Lower leg skin (tissue), 4 donors: ENCODE measurements around the gene RNU7-1. TPM values are rescaled to one million over a fixed set of nuclear protein-coding genes. Genes with fewer than 3 reads are reported as not detected.

Source experiments
- DNase-seq, 2 donors: peaks; one replicate each; pipeline ENCODE4 v3.0.0-alpha.2; 2019; ENCODE audit warnings: low spot score in 2 of 2
- H3K4me3 ChIP-seq: fragments of 200-600 bp; sonication (generic); 2 replicates; pipeline ENCODE4 v1.5.1; 2017; ENCODE audit warnings: mild to moderate bottlenecking, low read depth; ENCODE audit not compliant: poor library complexity, severe bottlenecking
- POLR2A ChIP-seq, 2 donors: fragments of 450-650 bp; IDR thresholded peaks; one replicate each; pipeline ENCODE4 v1.6.1; 2016 to 2017; ENCODE audit warnings: antibody characterized with exemption in 2 of 2, mild to moderate bottlenecking in 1 of 2, moderate library complexity in 1 of 2
- WGBS, 2 donors: methylation state at CpG; one replicate each; pipeline ENCODE4 v1.1.5; 2018; 5-methylcytosine and 5-hydroxymethylcytosine counted together
- intact Hi-C: fragments of 100-400 bp; cut with DNase I; formaldehyde crosslinking; loops from one replicate; pipeline ENCODE4 v1.15.0; 2023; ENCODE audit warnings: low total_unique reads
- total RNA-seq, 4 donors: library from RNA; depleted of rRNA; stranded (reverse); fragments of >200 nt; gene quantifications; one replicate each; pipeline ENCODE4 v1.1.0, GENCODE V29; 2016
- TF ChIP-seq, protein P1 (sequence below), 3 donors: fragments of 450-650 bp; IDR thresholded peaks; one replicate each; pipeline ENCODE4 v1.5.1; 2016; ENCODE audit warnings: antibody characterized with exemption in 3 of 3, mild to moderate bottlenecking in 3 of 3, moderate library complexity in 2 of 3

Gene RNU7-1
- total RNA-seq, 4 donors from 2014 or later: not detected

DNA sequence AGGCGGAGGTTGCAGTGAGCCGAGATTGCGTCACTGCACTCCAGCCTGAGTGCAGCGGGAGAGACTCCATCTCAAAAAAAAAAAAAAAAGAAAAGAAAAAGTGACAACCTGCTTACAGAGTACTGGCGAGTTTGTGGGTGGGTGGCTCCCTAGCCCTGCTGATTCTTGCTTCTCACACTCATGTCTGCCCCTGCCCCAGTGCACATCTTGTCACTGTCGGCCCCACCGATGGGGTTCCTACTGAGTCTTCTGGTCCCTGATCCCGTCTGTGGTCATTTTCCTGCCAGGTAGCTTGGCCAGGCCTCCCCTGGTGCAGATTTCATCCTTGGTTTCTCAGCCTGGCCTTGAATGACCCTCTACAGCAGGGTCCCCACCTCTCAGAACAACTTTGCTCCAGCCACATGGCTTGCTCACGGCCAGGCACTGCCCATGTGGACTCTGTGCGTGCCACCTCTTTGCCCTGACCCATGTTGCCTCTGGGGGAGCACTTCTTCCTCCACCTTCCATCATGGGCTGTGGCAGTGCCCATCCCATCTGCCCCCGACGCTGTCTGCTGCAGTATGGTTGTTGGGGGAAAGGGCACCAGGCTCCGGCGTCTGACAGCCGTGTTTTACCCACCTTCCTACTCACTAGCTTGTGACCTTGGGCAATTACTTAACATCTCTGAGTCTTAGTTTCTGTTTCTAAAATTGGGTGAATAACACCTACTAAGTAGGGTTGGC, 5.4 kb downstream of the RNU7-1 start:
- intact Hi-C loops: no loop called here

DNA sequence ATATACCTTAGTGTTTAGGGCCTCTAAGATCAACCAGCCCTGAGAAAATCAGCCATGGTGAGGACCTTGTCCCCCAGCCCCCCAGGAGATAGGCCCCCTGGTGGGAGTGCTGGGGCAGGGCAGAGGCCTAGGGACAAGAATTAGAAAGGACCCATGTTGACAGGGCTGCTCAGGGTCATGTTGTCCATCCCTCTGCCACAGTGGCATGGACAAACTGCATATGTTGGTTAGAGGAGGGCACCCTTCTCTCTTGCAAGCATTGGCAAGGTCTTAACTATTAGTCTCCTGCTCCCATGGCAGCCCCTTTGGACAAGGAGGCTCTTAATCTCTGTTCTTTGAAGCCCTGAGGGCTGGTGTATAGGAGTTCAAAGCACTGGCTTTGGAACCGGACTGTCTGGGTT, 6.8 kb downstream of the RNU7-1 start:
- intact Hi-C loops: loop anchor here (10.0 kb wide), 1 partner anchor 144 kb away; the partner anchor contains the start of gene C1R
- DNase-seq: no peak
- 33 to 78% methylated on average over 1 of the region's 1 CpG for WGBS, 2 donors
- TF ChIP-seq POLR2A (IDR thresholded peaks at IDR 0.05): no peak
- TF ChIP-seq, protein P1, sequence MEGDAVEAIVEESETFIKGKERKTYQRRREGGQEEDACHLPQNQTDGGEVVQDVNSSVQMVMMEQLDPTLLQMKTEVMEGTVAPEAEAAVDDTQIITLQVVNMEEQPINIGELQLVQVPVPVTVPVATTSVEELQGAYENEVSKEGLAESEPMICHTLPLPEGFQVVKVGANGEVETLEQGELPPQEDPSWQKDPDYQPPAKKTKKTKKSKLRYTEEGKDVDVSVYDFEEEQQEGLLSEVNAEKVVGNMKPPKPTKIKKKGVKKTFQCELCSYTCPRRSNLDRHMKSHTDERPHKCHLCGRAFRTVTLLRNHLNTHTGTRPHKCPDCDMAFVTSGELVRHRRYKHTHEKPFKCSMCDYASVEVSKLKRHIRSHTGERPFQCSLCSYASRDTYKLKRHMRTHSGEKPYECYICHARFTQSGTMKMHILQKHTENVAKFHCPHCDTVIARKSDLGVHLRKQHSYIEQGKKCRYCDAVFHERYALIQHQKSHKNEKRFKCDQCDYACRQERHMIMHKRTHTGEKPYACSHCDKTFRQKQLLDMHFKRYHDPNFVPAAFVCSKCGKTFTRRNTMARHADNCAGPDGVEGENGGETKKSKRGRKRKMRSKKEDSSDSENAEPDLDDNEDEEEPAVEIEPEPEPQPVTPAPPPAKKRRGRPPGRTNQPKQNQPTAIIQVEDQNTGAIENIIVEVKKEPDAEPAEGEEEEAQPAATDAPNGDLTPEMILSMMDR (IDR thresholded peaks at IDR 0.05): no peak
- no peak overlapping the region for H3K4me3 ChIP-seq

More for the DNA sequence above, 5.4 kb downstream of the RNU7-1 start:
- TF ChIP-seq, protein P1 (IDR thresholded peaks at IDR 0.05): no peak
- TF ChIP-seq POLR2A (IDR thresholded peaks at IDR 0.05): no peak
- no peak for DNase-seq
- no peak overlapping the region for H3K4me3 ChIP-seq
- WGBS, 2 donors: 79 to 80% methylated on average over 15 of the region's 15 CpGs

DNA sequence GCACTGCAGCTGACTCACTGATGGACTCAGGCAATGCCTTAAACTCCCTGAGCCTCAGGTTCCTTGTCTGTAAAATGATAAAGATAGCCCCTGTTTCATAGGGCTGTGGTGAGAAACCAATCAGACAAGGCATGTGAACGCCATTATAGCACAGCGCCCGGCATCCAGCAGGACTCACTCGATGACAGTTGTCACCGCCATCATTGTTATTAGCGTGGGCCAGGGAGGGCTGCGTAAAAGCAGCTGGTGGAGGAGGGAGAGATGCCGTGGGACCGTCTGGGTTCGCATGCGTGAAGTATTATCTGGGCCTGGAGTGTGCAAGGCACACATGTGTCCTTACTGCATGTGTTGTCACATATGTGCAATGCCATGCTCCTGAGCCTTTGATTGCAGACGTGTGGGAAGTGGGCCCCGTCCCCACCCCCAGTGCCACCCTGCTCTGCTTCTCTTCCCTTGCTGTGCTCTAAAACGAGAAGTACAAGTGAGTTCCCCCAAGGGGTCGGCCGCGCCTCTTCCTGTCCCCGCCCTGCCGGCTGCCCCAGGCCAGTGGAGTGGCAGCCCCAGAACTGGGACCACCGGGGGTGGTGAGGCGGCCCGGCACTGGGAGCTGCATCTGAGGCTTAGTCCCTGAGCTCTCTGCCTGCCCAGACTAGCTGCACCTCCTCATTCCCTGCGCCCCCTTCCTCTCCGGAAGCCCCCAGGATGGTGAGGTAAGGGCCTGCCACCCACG, 7.4 kb downstream of the RNU7-1 start, which contains the start of gene PTPN6:
PTPN6 (plus strand) TSS at position 546 of the 730 bp plus-strand sequence; CDS start at position 703, 157 bp downstream.
- DNase-seq: peak in 1 of 2 donors; percentile 89
- 53 to 56% methylated on average over 22 to 24 of the region's 25 CpGs for WGBS, 2 donors
- H3K4me3 ChIP-seq: peak within 1 kb of the TSS; percentile 12
- intact Hi-C loops: loop anchor here (10.0 kb wide), 1 partner anchor 144 kb away; the partner anchor contains the start of gene C1R
- TF ChIP-seq POLR2A (IDR thresholded peaks at IDR 0.05): no peak
- TF ChIP-seq, protein P1 (IDR thresholded peaks at IDR 0.05): no peak

DNA sequence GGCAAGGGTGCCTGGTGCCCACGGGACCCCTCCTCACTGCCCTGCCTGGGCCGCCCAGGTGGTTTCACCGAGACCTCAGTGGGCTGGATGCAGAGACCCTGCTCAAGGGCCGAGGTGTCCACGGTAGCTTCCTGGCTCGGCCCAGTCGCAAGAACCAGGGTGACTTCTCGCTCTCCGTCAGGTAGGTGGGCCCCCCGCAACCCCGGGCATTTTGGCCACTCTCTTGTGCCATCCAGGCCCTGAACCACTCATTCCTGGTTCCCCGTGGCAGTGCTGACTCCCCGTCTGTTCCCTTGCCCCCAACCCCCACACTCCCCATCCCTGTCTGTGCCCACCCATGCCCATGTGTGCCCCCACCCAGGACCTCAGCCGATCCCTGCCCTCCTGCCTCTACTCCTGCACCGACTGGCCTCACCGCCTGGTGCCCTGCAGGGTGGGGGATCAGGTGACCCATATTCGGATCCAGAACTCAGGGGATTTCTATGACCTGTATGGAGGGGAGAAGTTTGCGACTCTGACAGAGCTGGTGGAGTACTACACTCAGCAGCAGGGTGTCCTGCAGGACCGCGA, 8.0 kb downstream of the RNU7-1 start:
- H3K4me3 ChIP-seq: peak overlapping the region; percentile 12
- DNase-seq: no peak
- WGBS, 2 donors: 79 to 83% methylated on average over 18 to 20 of the region's 20 CpGs
- intact Hi-C loops: loop anchor here (10.0 kb wide), 1 partner anchor 143 kb away; the partner anchor contains the start of gene C1R
- no peak for TF ChIP-seq POLR2A (IDR thresholded peaks at IDR 0.05)
- TF ChIP-seq, protein P1 (IDR thresholded peaks at IDR 0.05): no peak

DNA sequence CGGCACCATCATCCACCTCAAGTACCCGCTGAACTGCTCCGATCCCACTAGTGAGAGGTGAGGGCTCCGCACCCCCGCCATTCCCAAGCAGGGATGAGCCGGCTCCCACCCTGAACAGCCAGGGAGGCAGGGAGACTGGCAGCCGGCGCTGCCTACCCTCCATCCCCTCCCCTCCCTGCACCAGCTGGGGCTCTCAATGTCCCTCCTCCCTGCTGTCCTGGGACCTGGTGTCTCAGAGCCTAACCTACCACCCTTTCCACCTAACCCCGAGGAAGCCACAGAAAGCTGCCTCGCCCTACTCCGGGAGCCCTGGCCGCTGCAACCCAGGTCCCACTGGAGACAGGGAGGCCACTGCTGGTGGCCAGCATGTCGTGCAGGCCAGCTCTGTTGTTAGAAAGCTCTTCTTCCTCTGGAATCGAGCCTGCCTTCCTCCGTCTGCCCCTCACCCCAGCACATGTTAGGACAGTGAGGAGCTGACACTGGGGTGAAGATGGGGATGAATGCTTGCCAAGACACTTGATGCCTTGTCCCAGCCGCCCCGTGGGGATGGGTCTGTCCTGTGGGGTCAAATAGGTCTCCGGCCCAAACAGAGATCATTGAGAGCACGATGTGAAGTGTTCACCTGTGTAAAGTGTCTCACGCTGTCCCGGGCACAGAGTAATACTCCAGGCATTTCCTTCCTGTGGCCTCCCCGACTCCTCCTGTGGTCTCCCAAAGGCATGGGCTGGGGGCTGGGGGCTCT, 8.7 kb downstream of the RNU7-1 start:
- TF ChIP-seq POLR2A (IDR thresholded peaks at IDR 0.05): no peak
- TF ChIP-seq, protein P1 (IDR thresholded peaks at IDR 0.05): no peak
- intact Hi-C loops: loop anchor here (10.0 kb wide), 1 partner anchor 143 kb away; the partner anchor contains the start of gene C1R
- WGBS, 2 donors: 70 to 81% methylated on average over 22 of the region's 22 CpGs
- peak overlapping the region; percentile 12 for H3K4me3 ChIP-seq
- no peak for DNase-seq
